IMR-90 (cell line): ENCODE results near the gene ORM1. TPM values are rescaled to one million over a fixed set of nuclear protein-coding genes. Genes with fewer than 3 reads are reported as not detected.

ENCODE experiments used
- ATAC-seq: fragments of 200-7000 bp; cut with Tn5 transposase; 2 replicates; pipeline ENCODE4 v1.9.1; 2020; ENCODE audit warnings: low read depth, mild to moderate bottlenecking, moderate library complexity
- BruUV-seq: library from RNA; stranded (reverse); fragments of 400-500 nt; replicated peaks from 2 replicates; lab custom pipeline; 2021; lab: Mats Ljungman, UMichigan
- CTCF ChIA-PET: fragments of 300-600 bp; formaldehyde crosslinking; extraction: SDS; loops from one replicate; lab custom pipeline; 2021; ENCODE audit warnings: antibody characterized with exemption; lab: Yijun Ruan, JAX
- POLR2A ChIA-PET: fragments of 300-600 bp; sonication (Branson Sonifier 250); formaldehyde crosslinking; loops from one replicate; lab custom pipeline; 2022; ENCODE audit warnings: antibody characterized with exemption; ENCODE audit not compliant: unreplicated experiment; lab: Charles Lee
- DNase-seq: peaks from one replicate; pipeline ENCODE4 v3.0.0; 2013
- H2AFZ ChIP-seq: replicated peaks from 2 replicates; pipeline ENCODE3; 2013; ENCODE audit warnings: low read length, mild to moderate bottlenecking; ENCODE audit not compliant: poor library complexity
- H2AK5ac ChIP-seq: 2 replicates; pipeline ENCODE4 v1.6.1; 2013; ENCODE audit warnings: low read depth, low read length, inconsistent platforms
- H2AK9ac ChIP-seq: replicated peaks from 2 replicates; pipeline ENCODE3; 2013; ENCODE audit warnings: mild to moderate bottlenecking, low read depth, low read length, moderate library complexity; ENCODE audit not compliant: poor library complexity
- H2BK120ac ChIP-seq: 2 replicates; pipeline ENCODE4 v1.6.1; 2013; ENCODE audit warnings: low read depth, low read length, inconsistent platforms
- H2BK15ac ChIP-seq: 3 replicates; pipeline ENCODE4 v1.6.1; 2013; ENCODE audit warnings: low read depth, low read length, inconsistent platforms
- H2BK20ac ChIP-seq: 2 replicates; pipeline ENCODE4 v1.6.1; 2013; ENCODE audit warnings: low read depth, mild to moderate bottlenecking, inconsistent platforms, low read length, moderate library complexity
- H2BK5ac ChIP-seq: 2 replicates; pipeline ENCODE4 v1.6.1; 2013; ENCODE audit warnings: mild to moderate bottlenecking, low read depth, low read length, inconsistent platforms; ENCODE audit not compliant: poor library complexity, severe bottlenecking
- H3K14ac ChIP-seq: replicated peaks from 2 replicates; pipeline ENCODE4 v1.6.1; 2013; ENCODE audit warnings: low read depth, low read length, inconsistent platforms
- H3K18ac ChIP-seq: 2 replicates; pipeline ENCODE4 v1.6.1; 2013; ENCODE audit warnings: low read depth, low read length, control low read depth
- H3K23ac ChIP-seq: 2 replicates; pipeline ENCODE4 v1.6.1; 2013; ENCODE audit warnings: low read depth, low read length, inconsistent platforms
- H3K27ac ChIP-seq: 2 replicates; pipeline ENCODE4 v1.5.1; 2013; ENCODE audit warnings: mild to moderate bottlenecking, control low read depth, low read length; ENCODE audit not compliant: insufficient read depth
- H3K27me3 ChIP-seq: 2 replicates; pipeline ENCODE4 v1.6.1; 2013; ENCODE audit warnings: low read length; ENCODE audit not compliant: control insufficient read depth, insufficient read depth
- H3K36me3 ChIP-seq: 2 replicates; pipeline ENCODE4 v1.6.1; 2013; ENCODE audit warnings: low read length, mixed read lengths; ENCODE audit not compliant: control insufficient read depth, insufficient read depth
- H3K4ac ChIP-seq: 2 replicates; pipeline ENCODE4 v1.6.1; 2013; ENCODE audit warnings: low read depth, low read length, inconsistent platforms
- H3K4me1 ChIP-seq: 2 replicates; pipeline ENCODE4 v1.6.1; 2013; ENCODE audit warnings: low read length, mixed read lengths; ENCODE audit not compliant: control insufficient read depth, insufficient read depth
- H3K4me2 ChIP-seq: 2 replicates; pipeline ENCODE4 v1.6.1; 2013; ENCODE audit warnings: low read depth, mild to moderate bottlenecking, control low read depth, low read length, moderate library complexity
- H3K4me3 ChIP-seq: 2 replicates; pipeline ENCODE4 v1.5.1; 2013; ENCODE audit warnings: low read depth, mild to moderate bottlenecking, control low read depth, low read length, moderate library complexity; ENCODE audit not compliant: insufficient read depth
- H3K56ac ChIP-seq: 2 replicates; pipeline ENCODE4 v1.6.1; 2013; ENCODE audit warnings: low read length, inconsistent platforms; ENCODE audit not compliant: insufficient read depth; ENCODE audit errors: extremely low read depth
- H3K79me1 ChIP-seq, 2 experiments: 2 replicates each; pipeline ENCODE4 v1.6.1; 2013; ENCODE audit warnings: low read length in 2 of 2, inconsistent platforms in 1 of 2, low read depth in 1 of 2
- H3K9ac ChIP-seq: 2 replicates; pipeline ENCODE4 v1.6.1; 2013; ENCODE audit warnings: low read depth, low read length, control low read depth
- H3K9me1 ChIP-seq: 2 replicates; pipeline ENCODE4 v1.6.1; 2013; ENCODE audit warnings: low read length, inconsistent platforms; ENCODE audit not compliant: insufficient read depth
- H3K9me3 ChIP-seq: 2 replicates; pipeline ENCODE4 v1.6.1; 2013; ENCODE audit warnings: low read length; ENCODE audit not compliant: control insufficient read depth, insufficient read depth
- H4K20me1 ChIP-seq: 2 replicates; pipeline ENCODE4 v1.6.1; 2013; ENCODE audit warnings: low read length, inconsistent platforms; ENCODE audit not compliant: insufficient read depth
- H4K5ac ChIP-seq: 2 replicates; pipeline ENCODE4 v1.6.1; 2013; ENCODE audit warnings: mild to moderate bottlenecking, low read depth, low read length, control low read depth
- H4K8ac ChIP-seq, 2 experiments: 2 replicates each; pipeline ENCODE4 v1.6.1; 2013; ENCODE audit warnings: low read depth in 2 of 2, low read length in 2 of 2, control low read depth in 1 of 2, inconsistent platforms in 1 of 2
- H4K91ac ChIP-seq: 2 replicates; pipeline ENCODE4 v1.6.1; 2013; ENCODE audit warnings: low read depth, low read length, inconsistent platforms; ENCODE audit not compliant: insufficient read depth
- BHLHE40 ChIP-seq: fragments of 150-350 bp; IDR thresholded peaks from 2 replicates; pipeline ENCODE4 v1.6.1; 2016; ENCODE audit warnings: mild to moderate bottlenecking, low read depth, low read length
- CHD1 ChIP-seq: IDR thresholded peaks from 2 replicates; pipeline ENCODE4 v1.6.1; 2012; ENCODE audit warnings: low read depth, low read length, improper control_type of control experiment
- FOS ChIP-seq: fragments of 150-350 bp; IDR thresholded peaks from 2 replicates; pipeline ENCODE4 v1.6.1; 2016; ENCODE audit warnings: low read depth, low read length
- MAFK ChIP-seq: IDR thresholded peaks from 2 replicates; pipeline ENCODE4 v1.6.1; 2012; ENCODE audit warnings: low read depth, low read length, improper control_type of control experiment
- MXI1 ChIP-seq: IDR thresholded peaks from 2 replicates; pipeline ENCODE4 v1.6.1; 2012; ENCODE audit warnings: low read depth, mild to moderate bottlenecking, low read length, moderate library complexity, borderline replicate concordance
- NFE2L2 ChIP-seq: fragments of 150-350 bp; IDR thresholded peaks from 2 replicates; pipeline ENCODE4 v1.6.1; 2016; ENCODE audit warnings: low read depth, mild to moderate bottlenecking, low read length
- POLR2A ChIP-seq: IDR thresholded peaks from 2 replicates; pipeline ENCODE4 v1.6.1; 2012; ENCODE audit warnings: mild to moderate bottlenecking, low read depth, low read length
- RCOR1 ChIP-seq: IDR thresholded peaks from 2 replicates; pipeline ENCODE4 v1.6.1; 2012; ENCODE audit warnings: mild to moderate bottlenecking, low read length, improper control_type of control experiment; ENCODE audit not compliant: insufficient replicate concordance
- SMC3 ChIP-seq: fragments of 150-350 bp; IDR thresholded peaks from 2 replicates; pipeline ENCODE4 v1.6.1; 2016; ENCODE audit warnings: low read depth, mild to moderate bottlenecking, antibody characterized with exemption, low read length, moderate library complexity
- WGBS, 2 experiments: methylation state at CpG; one replicate each; pipeline versions ENCODE4 v1.1.5 to v1.1.7; 2013; ENCODE audit warnings: missing lambda C conversion rate in 2 of 2; ENCODE audit not compliant: insufficient read length in 1 of 2; ENCODE audit errors: extremely low coverage in 2 of 2; 5-methylcytosine and 5-hydroxymethylcytosine counted together
- dilution Hi-C: fragments of 300-500 bp; cut with HindIII; formaldehyde crosslinking; loops from one replicate; pipeline ENCODE4 v1.14.3; 2018; ENCODE audit warnings: low sequenced_read_pairs; ENCODE audit not compliant: unreplicated experiment
- in situ Hi-C: fragments of 300-500 bp; cut with MboI; formaldehyde crosslinking; loops from 3 replicates; pipeline ENCODE4 v1.14.3; 2019; ENCODE audit warnings: low sequenced_read_pairs, inconsistent platforms, mixed read lengths
- intact Hi-C: fragments of 100-400 bp; cut with micrococcal nuclease; formaldehyde crosslinking; loops from 2 replicates; pipeline ENCODE4 v1.10.0; 2022
- polyA plus RNA-seq, 3 experiments: library from polyadenylated mRNA; depleted of rRNA; stranded (reverse); fragments of >200 nt; gene quantifications; 2 replicates each; pipeline ENCODE4 v1.2.3, GENCODE V29; 2012; ENCODE audit warnings: low replicate concordance in 1 of 3
- total RNA-seq: library from RNA; depleted of rRNA; stranded (reverse); fragments of >200 nt; gene quantifications from 2 replicates; pipeline ENCODE4 v1.2.3, GENCODE V29; 2012
- TF ChIP-seq, protein P1 (sequence below): fragments of 150-350 bp; IDR thresholded peaks from 2 replicates; pipeline ENCODE4 v1.6.1; 2017; ENCODE audit warnings: mild to moderate bottlenecking, antibody characterized with exemption, low read length, low read depth

Gene ORM1
- total and polyA plus RNA-seq, 2 of the 4 experiments (the other 2 are of a cell fraction) = 0.18 TPM; not detected in 1

DNA sequence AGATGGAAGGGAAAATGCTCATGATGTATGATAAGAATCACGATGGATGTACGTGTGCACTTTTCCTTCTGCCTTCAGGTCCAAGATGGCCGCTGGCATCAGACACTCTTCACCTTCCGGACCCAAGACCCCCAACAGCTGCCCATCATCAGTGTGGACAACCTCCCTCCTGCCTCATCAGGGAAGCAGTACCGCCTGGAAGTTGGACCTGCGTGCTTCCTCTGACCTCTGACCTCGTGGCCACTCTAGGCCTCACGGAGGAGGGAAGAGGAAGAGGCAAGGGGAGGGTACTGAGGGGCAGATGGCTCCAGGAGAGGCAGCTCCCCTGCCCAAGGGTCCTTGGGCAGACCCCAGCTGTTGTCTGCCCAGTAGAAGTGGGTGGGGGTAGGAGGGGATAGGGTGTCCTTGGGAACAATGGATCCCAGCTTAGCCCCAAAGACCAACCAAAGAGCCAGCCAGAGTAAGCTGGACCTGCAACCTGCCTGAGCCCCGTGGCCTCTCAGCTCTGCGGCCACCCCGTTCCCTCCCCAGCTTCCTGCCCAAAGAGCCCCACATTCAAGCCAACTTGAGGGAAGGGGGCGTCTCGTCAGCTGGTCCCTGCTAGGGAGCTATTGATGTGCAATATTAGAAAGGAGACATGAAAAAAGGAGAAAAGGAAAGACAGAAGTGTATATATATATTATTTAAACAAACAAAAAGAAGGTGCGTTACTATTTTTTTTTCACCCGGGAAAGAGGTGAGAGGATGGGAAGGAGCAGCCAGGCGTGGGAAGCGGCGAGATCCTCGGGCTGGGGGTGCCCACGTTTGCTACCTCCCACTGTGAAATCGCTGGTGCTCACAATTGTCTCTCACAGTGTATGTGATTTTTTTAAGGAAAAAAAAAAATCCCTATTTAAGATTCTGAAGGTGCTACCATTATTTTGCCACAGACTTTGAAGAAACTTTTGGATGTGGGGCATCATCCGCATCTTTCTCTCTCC is 12.1 kb upstream of the ORM1 start:
- H2BK15ac ChIP-seq = no peak overlapping the region
- no peak overlapping the region for H4K8ac ChIP-seq
- H3K9me1 ChIP-seq = 0 out of 2 replicates have a peak, but pooled peaks cover 4% of the 10 kb centered on the region
- ATAC-seq (no peak), DNase-seq (no peak)
- no peak overlapping the region for H3K18ac ChIP-seq
- H4K91ac ChIP-seq = no peak overlapping the region
- WGBS, 2 experiments = no CpG with 5 or more reads among the region's 22 CpGs
- H2AK9ac ChIP-seq = no peak overlapping the region
- H3K27me3 ChIP-seq = no peaks in the 10 kb centered on the region
- no peak overlapping the region for H3K4ac ChIP-seq
- H3K9me3 ChIP-seq = no peaks in the 10 kb centered on the region
- BruUV-seq = no TSS peak
- no peak overlapping the region for H2BK20ac ChIP-seq
- no peak overlapping the region for H3K9ac ChIP-seq
- ChIA-PET CTCF (interaction anchor here (1.4 kb wide), 1 partner anchor 203 kb away, joined by 5 read pairs; no protein-coding TSS in a partner anchor), POLR2A (no interaction called here)
- TF ChIP-seq, protein P1, sequence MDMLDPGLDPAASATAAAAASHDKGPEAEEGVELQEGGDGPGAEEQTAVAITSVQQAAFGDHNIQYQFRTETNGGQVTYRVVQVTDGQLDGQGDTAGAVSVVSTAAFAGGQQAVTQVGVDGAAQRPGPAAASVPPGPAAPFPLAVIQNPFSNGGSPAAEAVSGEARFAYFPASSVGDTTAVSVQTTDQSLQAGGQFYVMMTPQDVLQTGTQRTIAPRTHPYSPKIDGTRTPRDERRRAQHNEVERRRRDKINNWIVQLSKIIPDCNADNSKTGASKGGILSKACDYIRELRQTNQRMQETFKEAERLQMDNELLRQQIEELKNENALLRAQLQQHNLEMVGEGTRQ = no peak
- TF ChIP-seq POLR2A = no peak
- TF ChIP-seq CHD1 = no peak
- TF ChIP-seq MXI1 = no peak
- TF ChIP-seq BHLHE40 = no peak
- TF ChIP-seq NFE2L2 = no peak
- no peak for TF ChIP-seq SMC3
- TF ChIP-seq MAFK = no peak
- TF ChIP-seq RCOR1 = no peak
- TF ChIP-seq FOS = no peak
- H4K5ac ChIP-seq = no peak overlapping the region
- no peak overlapping the region for H3K56ac ChIP-seq
- no peak overlapping the region for H3K4me3 ChIP-seq
- peaks cover 15% of the 10 kb centered on the region for H3K36me3 ChIP-seq
- H2AK5ac ChIP-seq = no peak overlapping the region
- H2AFZ ChIP-seq = no peak overlapping the region
- intact Hi-C loops = no loop called here
- no peaks in the 10 kb centered on the region for H4K20me1 ChIP-seq
- H3K27ac ChIP-seq = no peak overlapping the region
- no peaks in the 10 kb centered on the region for H3K79me1 ChIP-seq
- no peak overlapping the region for H2BK120ac ChIP-seq
- no peak overlapping the region for H3K14ac ChIP-seq
- peaks cover 2% of the 10 kb centered on the region; the same call in 1 of the 2 replicates for H3K4me1 ChIP-seq
- no peak overlapping the region for H2BK5ac ChIP-seq
- dilution Hi-C loops = no loop called here
- H3K23ac ChIP-seq = no peak overlapping the region
- H3K4me2 ChIP-seq = no peak overlapping the region
- in situ Hi-C loops = no loop called here
